ENCODE results near the gene CDC20B. TPM values are rescaled to one million over a fixed set of nuclear protein-coding genes. Genes with fewer than 3 reads are reported as not detected.
"Not testable (repeated sequence)": the region's sequence is repeated elsewhere in the genome, so short reads cannot be mapped to it uniquely, and the experiment has no call there.

The CDC20B gene
- polyA plus RNA-seq, 6 donors from 2014 or later = not detected

GRCh38 chr5:55105976-55106375, 67.0 kb downstream of the CDC20B start:
- ATAC-seq (ENCODE audit: low read depth in 2 of 2); DNase-seq; H3K4me3 Mint-ChIP-seq; H3K27ac Mint-ChIP-seq; H3K27me3 Mint-ChIP-seq; H3K9me3 Mint-ChIP-seq; H3K36me3 Mint-ChIP-seq: not testable (repeated sequence)
- H3K4me1 Mint-ChIP-seq = peaks cover 6 to 15% (median 13%) of the 10 kb centered on the region in 3 donors

GRCh38 chr5:55104946-55105701, 67.9 kb downstream of the CDC20B start:
- no peak for ATAC-seq (ENCODE audit: low read depth in 2 of 2)
- Mint-ChIP-seq H3K9me3 (peaks cover 0 to 8% (median 2%) of the 10 kb centered on the region in 7 donors), H3K27me3 (peaks cover 0 to 7% (median 5%) of the 10 kb centered on the region in 3 donors), H3K27ac (no peak overlapping the region), H3K36me3 (no peaks in the 10 kb centered on the region), H3K4me1 (peaks cover 6 to 15% (median 13%) of the 10 kb centered on the region in 3 donors), H3K4me3 (no peak overlapping the region)
- no peak for DNase-seq

GRCh38 chr5:55104036-55104772, 68.8 kb downstream of the CDC20B start:
- H3K4me1 Mint-ChIP-seq = peaks cover 6 to 15% (median 13%) of the 10 kb centered on the region in 3 donors
- H3K9me3 Mint-ChIP-seq = peaks cover 0 to 8% (median 2%) of the 10 kb centered on the region in 7 donors
- ATAC-seq (ENCODE audit: low read depth in 2 of 2) (no peak), DNase-seq (no peak)
- H3K4me3 Mint-ChIP-seq = no peak overlapping the region
- no peaks in the 10 kb centered on the region for H3K36me3 Mint-ChIP-seq
- H3K27me3 Mint-ChIP-seq = peaks cover 0 to 7% (median 5%) of the 10 kb centered on the region in 3 donors
- no peak overlapping the region for H3K27ac Mint-ChIP-seq

- Mint-ChIP-seq H3K27me3 (peaks cover 0 to 5% (median 3%) of the 10 kb centered on the region in 3 donors), H3K9me3 (peaks cover 0 to 13% (median 4%) of the 10 kb centered on the region in 7 donors), H3K27ac (peak within 1 kb of the TSS in 1 of 6 donors; percentile 3), H3K4me3 (peak within 1 kb of the TSS in 6 of 8 donors; percentile 10 to 71 (median 62)), H3K4me1 (peaks cover 6 to 15% (median 13%) of the 10 kb centered on the region in 3 donors), H3K36me3 (no peaks in the 10 kb centered on the region)
- ATAC-seq (ENCODE audit: low read depth in 2 of 2) = no peak
- DNase-seq = no peak
Observed at GRCh38 chr5:55102348-55102747, 70.6 kb downstream of the CDC20B start, which contains the start of gene GZMA. GZMA (plus strand) TSS chr5:55102646; CDS start chr5:55102683, 37 bp downstream.

- ATAC-seq (ENCODE audit: low read depth in 2 of 2) (no peak), DNase-seq (no peak)
- peak overlapping the region in 1 of 6 donors; percentile 3 for H3K27ac Mint-ChIP-seq
- no peaks in the 10 kb centered on the region for H3K36me3 Mint-ChIP-seq
- H3K27me3 Mint-ChIP-seq = peaks cover 0 to 5% (median 3%) of the 10 kb centered on the region in 3 donors
- H3K4me3 Mint-ChIP-seq = peak overlapping the region in 5 of 8 donors; percentile 10 to 71 (median 64)
- H3K4me1 Mint-ChIP-seq = peaks cover 6 to 15% (median 13%) of the 10 kb centered on the region in 3 donors
- peaks cover 0 to 13% (median 4%) of the 10 kb centered on the region in 7 donors for H3K9me3 Mint-ChIP-seq
Observed at GRCh38 chr5:55101556-55102276, 71.3 kb downstream of the CDC20B start.

- not testable (repeated sequence) for H3K36me3 Mint-ChIP-seq; ATAC-seq (ENCODE audit: low read depth in 2 of 2); DNase-seq; H3K27ac Mint-ChIP-seq; H3K27me3 Mint-ChIP-seq; H3K4me3 Mint-ChIP-seq
- peaks cover 0 to 13% (median 4%) of the 10 kb centered on the region in 7 donors for H3K9me3 Mint-ChIP-seq
- H3K4me1 Mint-ChIP-seq = peaks cover 6 to 15% (median 13%) of the 10 kb centered on the region in 3 donors
Observed at GRCh38 chr5:55101148-55101547, 71.8 kb downstream of the CDC20B start.

GRCh38 chr5:55096861-55097260, 76.1 kb downstream of the CDC20B start:
- no peak for ATAC-seq (ENCODE audit: low read depth in 2 of 2)
- Mint-ChIP-seq H3K27ac (no peak overlapping the region), H3K36me3 (no peaks in the 10 kb centered on the region), H3K4me1 (peaks cover 0 to 5% (median 3%) of the 10 kb centered on the region in 3 donors), H3K4me3 (no peak overlapping the region), H3K9me3 (peaks cover 0 to 14% (median 4%) of the 10 kb centered on the region in 7 donors), H3K27me3 (no peaks in the 10 kb centered on the region)
- DNase-seq = no peak

- ATAC-seq (ENCODE audit: low read depth in 2 of 2) (no peak), DNase-seq (no peak)
- Mint-ChIP-seq H3K27me3 (no peaks in the 10 kb centered on the region), H3K4me3 (no peak overlapping the region), H3K4me1 (no peaks in the 10 kb centered on the region), H3K27ac (no peak overlapping the region), H3K9me3 (peaks cover 0 to 21% (median 4%) of the 10 kb centered on the region in 7 donors), H3K36me3 (no peaks in the 10 kb centered on the region)
Observed at GRCh38 chr5:55096182-55096581, 76.8 kb downstream of the CDC20B start.

GRCh38 chr5:55091011-55091410, 82.0 kb downstream of the CDC20B start:
- not testable (repeated sequence) for H3K4me1 Mint-ChIP-seq; H3K27ac Mint-ChIP-seq; H3K27me3 Mint-ChIP-seq; DNase-seq; ATAC-seq (ENCODE audit: low read depth in 2 of 2); H3K4me3 Mint-ChIP-seq; H3K36me3 Mint-ChIP-seq
- H3K9me3 Mint-ChIP-seq = peaks cover 0 to 18% (median 5%) of the 10 kb centered on the region in 7 donors

GRCh38 chr5:55089301-55089700, 83.7 kb downstream of the CDC20B start:
- not testable (repeated sequence) for H3K27me3 Mint-ChIP-seq; ATAC-seq (ENCODE audit: low read depth in 2 of 2); H3K36me3 Mint-ChIP-seq; H3K27ac Mint-ChIP-seq; H3K4me3 Mint-ChIP-seq; DNase-seq; H3K4me1 Mint-ChIP-seq
- H3K9me3 Mint-ChIP-seq = peaks cover 0 to 28% (median 9%) of the 10 kb centered on the region in 7 donors

- ATAC-seq (ENCODE audit: low read depth in 2 of 2) (no peak), DNase-seq (no peak)
- Mint-ChIP-seq H3K36me3 (peaks cover 7 to 17% of the 10 kb centered on the region in 2 donors), H3K4me1 (no peaks in the 10 kb centered on the region), H3K4me3 (no peak overlapping the region), H3K27ac (no peak overlapping the region), H3K27me3 (peaks cover 0 to 6% (median 0%) of the 10 kb centered on the region in 3 donors), H3K9me3 (peaks cover 4 to 49% (median 30%) of the 10 kb centered on the region in 7 donors)
Observed at GRCh38 chr5:55081541-55081940, 91.4 kb downstream of the CDC20B start.

GRCh38 chr5:55073211-55073610, 99.8 kb downstream of the CDC20B start:
- no peaks in the 10 kb centered on the region for H3K4me1 Mint-ChIP-seq
- ATAC-seq (ENCODE audit: low read depth in 2 of 2) (no peak), DNase-seq (no peak)
- peaks cover 0 to 6% (median 2%) of the 10 kb centered on the region in 7 donors for H3K9me3 Mint-ChIP-seq
- no peaks in the 10 kb centered on the region for H3K27me3 Mint-ChIP-seq
- no peaks in the 10 kb centered on the region for H3K36me3 Mint-ChIP-seq
- H3K27ac Mint-ChIP-seq = peak overlapping the region in 1 of 6 donors; percentile 54
- no peak overlapping the region for H3K4me3 Mint-ChIP-seq

GRCh38 chr5:55072666-55073065, 100.3 kb downstream of the CDC20B start:
- Mint-ChIP-seq H3K4me1 (no peaks in the 10 kb centered on the region), H3K27ac (no peak overlapping the region), H3K9me3 (peaks cover 0 to 6% (median 0%) of the 10 kb centered on the region in 7 donors), H3K4me3 (no peak overlapping the region), H3K27me3 (no peaks in the 10 kb centered on the region), H3K36me3 (no peaks in the 10 kb centered on the region)
- ATAC-seq (ENCODE audit: low read depth in 2 of 2) (no peak), DNase-seq (no peak)

Data from naive B cell (primary cell).